RWPE2 (cell line): ENCODE measurements around the gene MDGA2.

Experiments used
- ATAC-seq: fragments of 200-7000 bp; cut with Tn5 transposase; 3 replicates; pipeline ENCODE4 v1.9.1; 2021; ENCODE audit warnings: low read depth
- DNase-seq: peaks from one replicate; pipeline ENCODE4 v3.0.0-alpha.2; 2020; ENCODE audit warnings: low spot score
- H3K27ac ChIP-seq: fragments of 450-650 bp; 2 replicates; pipeline ENCODE4 v1.5.1; 2017; ENCODE audit warnings: mild to moderate bottlenecking; ENCODE audit not compliant: poor library complexity, severe bottlenecking
- H3K27me3 ChIP-seq: fragments of 250-450 bp; sonication (Bioruptor Pico); 2 replicates; pipeline ENCODE4 v1.5.1; 2021; ENCODE audit warnings: mild to moderate bottlenecking, moderate library complexity; ENCODE audit not compliant: insufficient read depth, poor library complexity, severe bottlenecking
- H3K36me3 ChIP-seq: fragments of 250-450 bp; sonication (Bioruptor Pico); 2 replicates; pipeline ENCODE4 v1.5.1; 2020; ENCODE audit warnings: low read depth, mild to moderate bottlenecking, moderate library complexity
- H3K4me1 ChIP-seq: fragments of 250-450 bp; sonication (Bioruptor Pico); 2 replicates; pipeline ENCODE4 v1.5.1; 2021; ENCODE audit warnings: mild to moderate bottlenecking, moderate library complexity; ENCODE audit not compliant: insufficient read depth, poor library complexity, severe bottlenecking
- H3K4me3 ChIP-seq: fragments of 250-450 bp; sonication (Bioruptor Pico); 2 replicates; pipeline ENCODE4 v1.5.1; 2021; ENCODE audit warnings: mild to moderate bottlenecking, moderate library complexity; ENCODE audit not compliant: severe bottlenecking
- H3K9me3 ChIP-seq: fragments of 250-450 bp; sonication (Bioruptor Pico); 2 replicates; pipeline ENCODE4 v1.5.1; 2021; ENCODE audit warnings: mild to moderate bottlenecking, moderate library complexity; ENCODE audit not compliant: severe bottlenecking
- CTCF ChIP-seq: fragments of 450-650 bp; IDR thresholded peaks from one replicate; pipeline ENCODE4 v1.5.1; 2017; ENCODE audit warnings: mild to moderate bottlenecking, moderate library complexity; ENCODE audit not compliant: poor library complexity, severe bottlenecking

Gene MDGA2

GRCh38 chr14:46989566-46989965 lies 685.8 kb downstream of the MDGA2 start:
- no peaks in the 10 kb centered on the region for H3K36me3 ChIP-seq
- DNase-seq, result no peak
- TF ChIP-seq CTCF, result no peak
- no peak overlapping the region for H3K27ac ChIP-seq
- ATAC-seq, result 0 out of 3 replicates have a peak, but pooled peaks have one; percentile 22
- no peaks in the 10 kb centered on the region for H3K27me3 ChIP-seq
- H3K9me3 ChIP-seq, result no peaks in the 10 kb centered on the region
- H3K4me3 ChIP-seq, result no peak overlapping the region
- peaks cover 18% of the 10 kb centered on the region for H3K4me1 ChIP-seq

GRCh38 chr14:46988312-46988711 lies 687.1 kb downstream of the MDGA2 start:
- Histone ChIP-seq H3K36me3 (no peaks in the 10 kb centered on the region), H3K27me3 (no peaks in the 10 kb centered on the region), H3K9me3 (no peaks in the 10 kb centered on the region), H3K4me1 (peaks cover 18% of the 10 kb centered on the region), H3K4me3 (no peak overlapping the region), H3K27ac (no peak overlapping the region)
- DNase-seq (no peak), ATAC-seq (no peak)
- no peak for TF ChIP-seq CTCF

DNA sequence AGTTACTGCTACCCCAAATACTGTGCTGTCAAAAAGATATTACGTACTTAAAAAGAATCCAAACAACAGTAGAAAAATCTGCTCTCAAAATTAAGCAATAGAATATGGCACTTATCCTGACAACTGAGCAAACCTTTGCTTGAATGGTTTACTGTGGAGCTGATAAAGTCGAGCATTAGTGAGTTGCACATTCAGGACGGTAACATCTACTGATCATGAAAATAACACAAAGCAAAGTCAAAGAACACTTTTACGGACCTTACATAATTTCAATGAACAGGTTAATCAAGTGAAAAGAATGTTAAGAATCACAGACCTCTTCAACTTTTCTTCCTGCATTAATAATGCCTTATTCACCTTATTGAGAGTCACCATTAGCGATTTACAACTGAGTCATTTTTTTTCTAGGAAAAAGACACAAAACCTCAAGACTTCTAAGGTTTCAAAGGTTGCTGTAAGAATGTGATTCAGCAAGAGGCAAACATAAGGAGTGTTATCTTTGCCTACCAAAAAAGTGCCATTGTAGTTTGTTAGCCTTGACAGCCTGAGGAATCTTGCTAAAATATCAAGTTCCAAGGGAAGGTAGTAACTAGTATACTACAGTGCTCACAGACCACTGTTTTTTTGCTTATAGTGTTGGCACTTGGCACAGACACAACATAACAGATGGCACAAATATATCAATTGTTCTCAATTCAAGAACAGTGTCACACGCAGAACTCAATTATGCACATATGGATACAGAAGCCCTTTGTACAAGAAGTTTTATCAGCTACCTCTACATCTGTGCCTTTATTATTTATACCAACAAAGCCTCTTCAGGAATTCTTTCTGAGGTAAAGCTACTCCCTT lies 689.6 kb downstream of the MDGA2 start:
- TF ChIP-seq CTCF, result no peak
- Histone ChIP-seq H3K9me3 (no peaks in the 10 kb centered on the region), H3K27me3 (no peaks in the 10 kb centered on the region), H3K4me1 (peaks cover 18% of the 10 kb centered on the region), H3K4me3 (no peak overlapping the region), H3K27ac (peak overlapping the region; percentile 48), H3K36me3 (no peaks in the 10 kb centered on the region)
- DNase-seq (no peak), ATAC-seq (peak; percentile 92)

DNA sequence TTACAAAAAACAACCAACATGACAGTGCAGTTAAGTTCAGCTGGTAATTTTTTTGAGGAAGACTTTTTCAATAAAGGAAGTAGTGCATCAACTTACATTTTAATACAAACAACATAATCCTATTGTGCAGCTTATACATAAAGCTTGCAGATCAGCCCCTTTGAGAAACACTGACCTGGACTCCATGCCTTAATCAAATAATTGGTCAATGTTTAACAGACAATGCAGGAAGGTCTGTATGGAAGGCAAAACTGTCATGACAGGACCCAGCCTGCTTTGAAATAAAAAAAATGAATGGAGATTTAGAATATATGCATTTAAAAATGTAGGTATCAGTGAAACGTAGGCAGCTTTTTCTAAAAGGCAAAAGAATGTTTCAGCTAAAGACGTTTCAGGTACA lies 702.1 kb downstream of the MDGA2 start:
- Histone ChIP-seq H3K4me1 (no peaks in the 10 kb centered on the region), H3K36me3 (no peaks in the 10 kb centered on the region), H3K27ac (no peak overlapping the region), H3K27me3 (no peaks in the 10 kb centered on the region), H3K9me3 (no peaks in the 10 kb centered on the region), H3K4me3 (no peak overlapping the region)
- TF ChIP-seq CTCF, result no peak
- ATAC-seq (no peak), DNase-seq (no peak)

- DNase-seq, result no peak
- H3K27ac ChIP-seq, result no peak overlapping the region
- H3K4me3 ChIP-seq, result no peak overlapping the region
- H3K4me1 ChIP-seq, result no peaks in the 10 kb centered on the region
- peaks cover 6% of the 10 kb centered on the region for H3K27me3 ChIP-seq
- no peak for TF ChIP-seq CTCF
- no peaks in the 10 kb centered on the region for H3K36me3 ChIP-seq
- H3K9me3 ChIP-seq, result no peaks in the 10 kb centered on the region
- no peak for ATAC-seq
Observed at GRCh38 chr14:46964378-46964777, 711.0 kb downstream of the MDGA2 start.
